Measurements from ENCODE around the gene DAB2IP.

DNA sequence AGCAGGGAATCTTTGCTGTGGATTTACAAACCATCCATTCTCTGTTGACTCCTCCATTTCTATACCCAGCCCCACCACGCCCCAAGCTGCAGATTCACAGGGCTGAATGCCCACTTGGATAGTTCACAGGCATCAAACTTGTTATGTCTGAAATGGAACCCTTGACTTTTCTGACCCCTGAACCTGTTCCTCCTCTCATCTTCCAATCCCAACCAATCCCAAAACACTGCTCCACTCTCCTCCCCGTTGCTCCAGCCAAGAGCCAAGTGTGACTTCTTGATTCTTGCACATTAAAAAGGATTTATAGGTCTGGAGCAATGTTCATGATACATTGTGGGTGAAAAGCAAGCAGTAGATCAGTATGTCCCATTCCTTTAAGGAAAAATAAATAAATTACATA is 145.6 kb downstream of the DAB2IP start:
- TF ChIP-seq, protein P1, sequence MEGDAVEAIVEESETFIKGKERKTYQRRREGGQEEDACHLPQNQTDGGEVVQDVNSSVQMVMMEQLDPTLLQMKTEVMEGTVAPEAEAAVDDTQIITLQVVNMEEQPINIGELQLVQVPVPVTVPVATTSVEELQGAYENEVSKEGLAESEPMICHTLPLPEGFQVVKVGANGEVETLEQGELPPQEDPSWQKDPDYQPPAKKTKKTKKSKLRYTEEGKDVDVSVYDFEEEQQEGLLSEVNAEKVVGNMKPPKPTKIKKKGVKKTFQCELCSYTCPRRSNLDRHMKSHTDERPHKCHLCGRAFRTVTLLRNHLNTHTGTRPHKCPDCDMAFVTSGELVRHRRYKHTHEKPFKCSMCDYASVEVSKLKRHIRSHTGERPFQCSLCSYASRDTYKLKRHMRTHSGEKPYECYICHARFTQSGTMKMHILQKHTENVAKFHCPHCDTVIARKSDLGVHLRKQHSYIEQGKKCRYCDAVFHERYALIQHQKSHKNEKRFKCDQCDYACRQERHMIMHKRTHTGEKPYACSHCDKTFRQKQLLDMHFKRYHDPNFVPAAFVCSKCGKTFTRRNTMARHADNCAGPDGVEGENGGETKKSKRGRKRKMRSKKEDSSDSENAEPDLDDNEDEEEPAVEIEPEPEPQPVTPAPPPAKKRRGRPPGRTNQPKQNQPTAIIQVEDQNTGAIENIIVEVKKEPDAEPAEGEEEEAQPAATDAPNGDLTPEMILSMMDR (IDR thresholded peaks at IDR 0.05) = no peak
- no peak for TF ChIP-seq ZFX (IDR thresholded peaks at IDR 0.05; ENCODE audit: borderline replicate concordance)
